ENCODE results near the gene THSD4.

The THSD4 gene

GRCh38 chr15:71677352-71677751 is 562.1 kb downstream of the THSD4 start:
- peak overlapping the region; percentile 46 for H3K27ac ChIP-seq (ENCODE audit: low read length)
- no peak overlapping the region for H3K9ac ChIP-seq (ENCODE audit: low read length in 2 of 2)
- H3K4me1 ChIP-seq (ENCODE audit: control insufficient read depth, insufficient read depth, low read length): peaks cover 13% of the 10 kb centered on the region
- no peaks in the 10 kb centered on the region for H3K27me3 ChIP-seq (ENCODE audit: control insufficient read depth in 1 of 2, insufficient read depth in 2 of 2, low read length in 2 of 2)
- H3K4me3 ChIP-seq (ENCODE audit: low read length in 2 of 2): peak overlapping the region; percentile 16 to 21
- no peaks in the 10 kb centered on the region for H3K9me3 ChIP-seq (ENCODE audit: control insufficient read depth in 2 of 2, low read length in 2 of 2)
- H3K36me3 ChIP-seq (ENCODE audit: control insufficient read depth in 2 of 2, insufficient read depth in 2 of 2, low read length in 2 of 2): no peaks in the 10 kb centered on the region

- Histone ChIP-seq H3K4me3 (ENCODE audit: low read length in 2 of 2) (no peak overlapping the region), H3K4me1 (ENCODE audit: control insufficient read depth, insufficient read depth, low read length) (peaks cover 13% of the 10 kb centered on the region), H3K36me3 (ENCODE audit: control insufficient read depth in 2 of 2, insufficient read depth in 2 of 2, low read length in 2 of 2) (no peaks in the 10 kb centered on the region), H3K9me3 (ENCODE audit: control insufficient read depth in 2 of 2, low read length in 2 of 2) (no peaks in the 10 kb centered on the region), H3K27ac (ENCODE audit: low read length) (no peak overlapping the region), H3K9ac (ENCODE audit: low read length in 2 of 2) (no peak overlapping the region), H3K27me3 (ENCODE audit: control insufficient read depth in 1 of 2, insufficient read depth in 2 of 2, low read length in 2 of 2) (no peaks in the 10 kb centered on the region)
Observed at GRCh38 chr15:71677766-71678165, 562.5 kb downstream of the THSD4 start.

DNA sequence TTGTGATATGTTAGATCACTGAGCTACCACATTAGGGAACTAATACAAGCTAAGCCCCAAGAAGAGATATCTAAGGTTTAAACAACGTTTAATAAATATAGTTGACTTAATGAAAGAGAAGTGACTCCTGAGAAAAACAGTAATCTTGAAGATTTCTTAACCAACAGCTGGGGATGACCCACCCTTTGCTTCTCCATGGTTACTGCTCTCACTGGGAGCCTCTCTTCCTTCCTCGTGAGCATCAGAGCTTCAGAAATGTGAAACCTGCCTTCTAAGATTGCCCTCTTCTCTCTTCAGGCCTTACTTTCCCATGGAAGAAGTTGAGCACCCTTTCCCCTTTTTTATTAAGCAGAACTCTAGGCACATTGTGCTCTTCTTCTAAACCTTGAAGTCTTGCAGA is 562.9 kb downstream of the THSD4 start:
- Histone ChIP-seq H3K4me1 (ENCODE audit: control insufficient read depth, insufficient read depth, low read length) (peaks cover 13% of the 10 kb centered on the region), H3K27ac (ENCODE audit: low read length) (no peak overlapping the region), H3K9ac (ENCODE audit: low read length in 2 of 2) (no peak overlapping the region), H3K27me3 (ENCODE audit: control insufficient read depth in 1 of 2, insufficient read depth in 2 of 2, low read length in 2 of 2) (no peaks in the 10 kb centered on the region), H3K4me3 (ENCODE audit: low read length in 2 of 2) (no peak overlapping the region), H3K36me3 (ENCODE audit: control insufficient read depth in 2 of 2, insufficient read depth in 2 of 2, low read length in 2 of 2) (no peaks in the 10 kb centered on the region), H3K9me3 (ENCODE audit: control insufficient read depth in 2 of 2, low read length in 2 of 2) (no peaks in the 10 kb centered on the region)

DNA sequence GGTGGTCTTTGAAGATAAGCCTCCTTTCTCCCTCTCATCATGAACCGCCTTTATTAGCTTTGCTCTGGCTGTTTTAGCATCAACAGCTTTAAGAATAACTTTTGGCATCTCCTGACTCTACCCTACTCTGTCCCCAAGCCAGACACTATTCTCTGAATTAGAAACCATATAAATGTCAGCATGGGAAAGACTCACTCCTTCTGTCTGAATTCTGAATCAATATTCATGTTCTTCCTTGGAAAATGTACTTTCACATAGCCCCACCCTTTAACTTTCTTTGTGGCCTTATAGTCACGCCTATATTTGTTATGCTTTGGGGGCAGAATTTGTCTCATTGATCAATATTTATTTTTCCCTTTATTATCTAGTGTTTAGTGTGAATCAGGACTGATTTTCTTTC is 563.3 kb downstream of the THSD4 start:
- Histone ChIP-seq H3K4me1 (ENCODE audit: control insufficient read depth, insufficient read depth, low read length) (peaks cover 13% of the 10 kb centered on the region), H3K4me3 (ENCODE audit: low read length in 2 of 2) (no peak overlapping the region), H3K27ac (ENCODE audit: low read length) (no peak overlapping the region), H3K27me3 (ENCODE audit: control insufficient read depth in 1 of 2, insufficient read depth in 2 of 2, low read length in 2 of 2) (no peaks in the 10 kb centered on the region), H3K36me3 (ENCODE audit: control insufficient read depth in 2 of 2, insufficient read depth in 2 of 2, low read length in 2 of 2) (no peaks in the 10 kb centered on the region), H3K9me3 (ENCODE audit: control insufficient read depth in 2 of 2, low read length in 2 of 2) (no peaks in the 10 kb centered on the region), H3K9ac (ENCODE audit: low read length in 2 of 2) (no peak overlapping the region)

- Histone ChIP-seq H3K36me3 (ENCODE audit: control insufficient read depth in 2 of 2, insufficient read depth in 2 of 2, low read length in 2 of 2) (no peaks in the 10 kb centered on the region), H3K9ac (ENCODE audit: low read length in 2 of 2) (no peak overlapping the region), H3K27me3 (ENCODE audit: control insufficient read depth in 1 of 2, insufficient read depth in 2 of 2, low read length in 2 of 2) (no peaks in the 10 kb centered on the region), H3K9me3 (ENCODE audit: control insufficient read depth in 2 of 2, low read length in 2 of 2) (no peaks in the 10 kb centered on the region), H3K27ac (ENCODE audit: low read length) (no peak overlapping the region), H3K4me3 (ENCODE audit: low read length in 2 of 2) (no peak overlapping the region), H3K4me1 (ENCODE audit: control insufficient read depth, insufficient read depth, low read length) (peaks cover 13% of the 10 kb centered on the region)
Observed at GRCh38 chr15:71679223-71679792, 564.0 kb downstream of the THSD4 start.

DNA sequence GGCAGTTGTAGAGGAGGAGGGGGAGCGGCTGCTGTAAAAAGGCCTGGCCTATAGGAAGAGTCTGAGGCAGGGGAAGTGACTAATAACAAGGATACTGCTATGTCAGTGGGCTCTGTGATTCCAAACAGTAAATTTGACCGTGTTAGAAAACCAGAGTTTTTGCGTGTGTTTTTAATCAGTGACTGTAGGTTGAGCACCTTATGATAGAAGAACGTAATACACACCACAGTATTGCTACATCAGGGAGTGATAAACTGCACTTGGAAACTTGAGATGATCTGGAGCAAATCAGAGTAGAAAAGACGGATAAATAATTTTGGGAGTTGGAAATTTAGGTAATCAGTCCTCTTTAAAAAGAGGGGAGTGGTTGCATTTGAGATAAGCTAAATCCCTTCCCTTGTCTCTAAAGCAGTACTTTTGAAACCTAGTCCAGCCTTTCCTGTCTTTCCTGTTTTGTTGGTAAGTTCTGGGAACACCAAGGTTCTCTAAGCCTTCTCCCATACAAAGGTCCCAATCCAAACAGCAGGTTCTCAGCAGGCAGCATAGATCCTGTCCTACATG is 564.6 kb downstream of the THSD4 start:
- Histone ChIP-seq H3K27ac (ENCODE audit: low read length) (no peak overlapping the region), H3K36me3 (ENCODE audit: control insufficient read depth in 2 of 2, insufficient read depth in 2 of 2, low read length in 2 of 2) (no peaks in the 10 kb centered on the region), H3K4me3 (ENCODE audit: low read length in 2 of 2) (no peak overlapping the region), H3K4me1 (ENCODE audit: control insufficient read depth, insufficient read depth, low read length) (peaks cover 13% of the 10 kb centered on the region), H3K9me3 (ENCODE audit: control insufficient read depth in 2 of 2, low read length in 2 of 2) (no peaks in the 10 kb centered on the region), H3K27me3 (ENCODE audit: control insufficient read depth in 1 of 2, insufficient read depth in 2 of 2, low read length in 2 of 2) (no peaks in the 10 kb centered on the region), H3K9ac (ENCODE audit: low read length in 2 of 2) (no peak overlapping the region)

DNA sequence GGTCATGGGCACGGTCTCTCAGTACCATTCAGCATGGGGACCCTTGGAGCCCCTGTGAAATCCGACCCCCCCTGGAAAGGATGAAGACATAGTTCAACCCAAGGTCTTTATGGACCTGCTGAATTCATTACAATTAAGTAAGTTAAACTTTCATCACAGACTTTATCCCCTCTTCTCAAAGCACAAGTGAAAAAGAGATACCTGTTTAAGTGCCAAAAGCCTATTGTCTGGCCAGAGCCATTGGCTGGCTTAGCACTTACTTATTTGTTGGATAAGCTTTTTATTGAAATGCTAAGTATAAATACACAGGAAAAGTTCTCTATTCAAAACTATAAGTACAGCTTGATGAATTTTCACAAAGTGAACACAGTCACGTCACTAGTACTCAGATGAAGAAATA is 566.7 kb downstream of the THSD4 start:
- no peak overlapping the region for H3K27ac ChIP-seq (ENCODE audit: low read length)
- H3K4me3 ChIP-seq (ENCODE audit: low read length in 2 of 2): no peak overlapping the region
- H3K9ac ChIP-seq (ENCODE audit: low read length in 2 of 2): no peak overlapping the region
- no peaks in the 10 kb centered on the region for H3K9me3 ChIP-seq (ENCODE audit: control insufficient read depth in 2 of 2, low read length in 2 of 2)
- H3K36me3 ChIP-seq (ENCODE audit: control insufficient read depth in 2 of 2, insufficient read depth in 2 of 2, low read length in 2 of 2): no peaks in the 10 kb centered on the region
- no peaks in the 10 kb centered on the region for H3K27me3 ChIP-seq (ENCODE audit: control insufficient read depth in 1 of 2, insufficient read depth in 2 of 2, low read length in 2 of 2)
- H3K4me1 ChIP-seq (ENCODE audit: control insufficient read depth, insufficient read depth, low read length): peaks cover 6% of the 10 kb centered on the region

DNA sequence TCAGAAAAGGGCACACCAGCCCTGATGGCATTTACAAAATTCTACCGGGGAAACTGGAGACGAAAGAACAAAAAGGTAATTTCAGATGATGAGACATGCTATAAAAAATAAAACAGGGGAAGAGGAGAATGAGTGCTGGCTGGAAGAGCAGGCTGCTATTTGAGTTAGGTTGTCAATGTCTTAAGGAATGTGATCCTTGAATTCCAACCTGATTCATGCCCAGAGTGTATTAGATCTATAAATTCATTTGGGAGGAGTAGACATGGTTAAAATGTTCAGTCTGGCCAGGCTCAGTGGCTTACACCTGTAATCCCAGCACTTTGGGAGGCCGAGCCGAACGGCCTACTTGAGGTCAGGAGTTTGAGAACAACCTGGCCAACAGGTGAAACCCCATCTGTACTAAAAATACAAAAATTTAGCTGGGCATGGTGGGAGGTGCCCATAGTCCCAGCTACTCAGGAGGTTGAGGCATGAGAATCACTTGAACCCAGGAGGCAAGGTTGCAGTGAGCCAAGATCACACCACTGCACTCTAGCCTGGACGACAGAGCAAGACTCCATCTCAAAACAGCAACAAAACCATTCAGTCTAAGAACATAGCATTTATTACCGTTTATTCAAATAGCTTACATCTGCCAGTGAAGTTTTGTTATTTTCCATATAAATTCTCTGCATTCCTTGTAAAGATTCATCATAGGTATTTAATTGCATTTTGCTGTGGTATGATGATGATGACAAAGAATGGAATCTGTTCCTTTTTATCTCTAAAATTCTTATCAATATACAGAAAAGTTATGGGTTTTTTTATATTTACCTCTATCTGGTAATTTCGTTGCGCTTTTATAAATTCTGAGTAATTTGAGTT is 568.4 kb downstream of the THSD4 start:
- H3K9me3 ChIP-seq (ENCODE audit: control insufficient read depth in 2 of 2, low read length in 2 of 2): no peaks in the 10 kb centered on the region
- H3K36me3 ChIP-seq (ENCODE audit: control insufficient read depth in 2 of 2, insufficient read depth in 2 of 2, low read length in 2 of 2): no peaks in the 10 kb centered on the region
- no peaks in the 10 kb centered on the region for H3K27me3 ChIP-seq (ENCODE audit: control insufficient read depth in 1 of 2, insufficient read depth in 2 of 2, low read length in 2 of 2)
- no peak overlapping the region for H3K4me3 ChIP-seq (ENCODE audit: low read length in 2 of 2)
- no peak overlapping the region for H3K9ac ChIP-seq (ENCODE audit: low read length in 2 of 2)
- no peaks in the 10 kb centered on the region for H3K4me1 ChIP-seq (ENCODE audit: control insufficient read depth, insufficient read depth, low read length)
- H3K27ac ChIP-seq (ENCODE audit: low read length): no peak overlapping the region

GRCh38 chr15:71685420-71685993 is 570.2 kb downstream of the THSD4 start:
- Histone ChIP-seq H3K27me3 (ENCODE audit: control insufficient read depth in 1 of 2, insufficient read depth in 2 of 2, low read length in 2 of 2) (no peaks in the 10 kb centered on the region), H3K4me3 (ENCODE audit: low read length in 2 of 2) (no peak overlapping the region), H3K4me1 (ENCODE audit: control insufficient read depth, insufficient read depth, low read length) (no peaks in the 10 kb centered on the region), H3K27ac (ENCODE audit: low read length) (no peak overlapping the region), H3K9ac (ENCODE audit: low read length in 2 of 2) (no peak overlapping the region), H3K36me3 (ENCODE audit: control insufficient read depth in 2 of 2, insufficient read depth in 2 of 2, low read length in 2 of 2) (no peaks in the 10 kb centered on the region), H3K9me3 (ENCODE audit: control insufficient read depth in 2 of 2, low read length in 2 of 2) (no peaks in the 10 kb centered on the region)

GRCh38 chr15:71686221-71687050 is 571.2 kb downstream of the THSD4 start:
- Histone ChIP-seq H3K9me3 (ENCODE audit: control insufficient read depth in 2 of 2, low read length in 2 of 2) (no peaks in the 10 kb centered on the region), H3K9ac (ENCODE audit: low read length in 2 of 2) (no peak overlapping the region)

More at GRCh38 chr15:71686221-71687050, 571.2 kb downstream of the THSD4 start:
- Histone ChIP-seq H3K4me1 (ENCODE audit: control insufficient read depth, insufficient read depth, low read length) (peaks cover 3% of the 10 kb centered on the region), H3K27ac (ENCODE audit: low read length) (no peak overlapping the region), H3K4me3 (ENCODE audit: low read length in 2 of 2) (no peak overlapping the region), H3K36me3 (ENCODE audit: control insufficient read depth in 2 of 2, insufficient read depth in 2 of 2, low read length in 2 of 2) (no peaks in the 10 kb centered on the region), H3K27me3 (ENCODE audit: control insufficient read depth in 1 of 2, insufficient read depth in 2 of 2, low read length in 2 of 2) (no peaks in the 10 kb centered on the region)

Measured in stomach smooth muscle (tissue), 2 donors.